ENCODE data around the gene MIER3. TPM values are rescaled to one million over a fixed set of nuclear protein-coding genes. Genes with fewer than 3 reads are reported as not detected.
"Not testable (repeated sequence)": the region's sequence is repeated elsewhere in the genome, so short reads cannot be mapped to it uniquely, and the experiment has no call there.

MIER3 gene
- polyA plus RNA-seq, 4 donors = 7.1 to 35.4 (median 28.6) TPM

DNA sequence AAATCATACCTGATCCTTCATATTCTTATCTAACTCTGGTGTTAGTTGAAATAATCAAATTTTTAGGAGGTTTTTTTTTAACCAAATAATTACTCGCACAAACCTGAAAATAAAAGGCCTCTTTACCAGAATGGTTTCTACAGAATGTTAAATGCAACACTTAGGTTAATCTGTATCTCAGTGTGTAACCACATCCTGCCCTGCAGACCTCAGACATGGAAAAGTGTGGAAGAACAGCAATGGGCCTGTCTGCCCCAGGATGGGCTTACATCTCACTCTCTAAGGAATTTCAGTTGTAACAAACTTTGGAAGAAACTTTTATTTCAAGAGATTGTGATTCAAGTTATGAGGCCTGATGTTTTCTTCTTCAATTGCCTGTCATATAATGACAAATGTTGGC, 32.5 kb upstream of the MIER3 start:
- Histone ChIP-seq H3K4me3 (ENCODE audit: low read depth in 1 of 3, low read length in 3 of 3) (no peak overlapping the region), H3K27ac (ENCODE audit: low read depth in 1 of 3, low read length in 2 of 3) (no peak overlapping the region), H3K4me1 (ENCODE audit: control insufficient read depth in 3 of 3, insufficient read depth in 2 of 3, low read depth in 1 of 3, low read length in 2 of 3) (no peaks in the 10 kb centered on the region), H3K36me3 (ENCODE audit: control insufficient read depth in 3 of 3, insufficient read depth in 2 of 3, low read depth in 1 of 3, low read length in 3 of 3) (no peaks in the 10 kb centered on the region), H3K27me3 (ENCODE audit: control insufficient read depth in 3 of 3, insufficient read depth in 3 of 3, low read length in 3 of 3) (no peaks in the 10 kb centered on the region), H3K9me3 (ENCODE audit: control insufficient read depth in 2 of 2, insufficient read depth in 1 of 2, low read depth in 1 of 2, low read length in 1 of 2) (peaks cover 0 to 2% of the 10 kb centered on the region in 2 donors)
- WGBS, 3 donors = 73 to 88% (median 74%) methylated on average over 1 of the region's 1 CpG
- DNase-seq (no peak), FAIRE-seq (no peak)

- Histone ChIP-seq H3K36me3 (ENCODE audit: control insufficient read depth in 3 of 3, insufficient read depth in 2 of 3, low read depth in 1 of 3, low read length in 3 of 3) (no peaks in the 10 kb centered on the region), H3K4me3 (ENCODE audit: low read depth in 1 of 3, low read length in 3 of 3) (no peak overlapping the region), H3K9me3 (ENCODE audit: control insufficient read depth in 2 of 2, insufficient read depth in 1 of 2, low read depth in 1 of 2, low read length in 1 of 2) (peaks cover 0 to 9% of the 10 kb centered on the region in 2 donors), H3K4me1 (ENCODE audit: control insufficient read depth in 3 of 3, insufficient read depth in 2 of 3, low read depth in 1 of 3, low read length in 2 of 3) (no peaks in the 10 kb centered on the region), H3K27me3 (ENCODE audit: control insufficient read depth in 3 of 3, insufficient read depth in 3 of 3, low read length in 3 of 3) (no peaks in the 10 kb centered on the region), H3K27ac (ENCODE audit: low read depth in 1 of 3, low read length in 2 of 3) (no peak overlapping the region)
- DNase-seq = no peak
- 46 to 64% (median 57%) methylated on average over 1 of the region's 1 CpG for WGBS, 3 donors
- FAIRE-seq = no peak
These were observed 31.9 kb upstream of the MIER3 start for GRCh38 chr5:56983593-56984361.

- Histone ChIP-seq H3K9me3 (ENCODE audit: control insufficient read depth in 2 of 2, insufficient read depth in 1 of 2, low read depth in 1 of 2, low read length in 1 of 2) (peaks cover 0 to 9% of the 10 kb centered on the region in 2 donors), H3K27ac (ENCODE audit: low read depth in 1 of 3, low read length in 2 of 3) (no peak overlapping the region), H3K4me1 (ENCODE audit: control insufficient read depth in 3 of 3, insufficient read depth in 2 of 3, low read depth in 1 of 3, low read length in 2 of 3) (peaks cover 0 to 3% (median 2%) of the 10 kb centered on the region in 3 donors), H3K4me3 (ENCODE audit: low read depth in 1 of 3, low read length in 3 of 3) (no peak overlapping the region), H3K27me3 (ENCODE audit: control insufficient read depth in 3 of 3, insufficient read depth in 3 of 3, low read length in 3 of 3) (no peaks in the 10 kb centered on the region), H3K36me3 (ENCODE audit: control insufficient read depth in 3 of 3, insufficient read depth in 2 of 3, low read depth in 1 of 3, low read length in 3 of 3) (no peaks in the 10 kb centered on the region)
- FAIRE-seq (no peak), DNase-seq (no peak)
- WGBS, 3 donors = 84 to 89% (median 85%) methylated on average over 4 of the region's 4 CpGs
These were observed 29.8 kb upstream of the MIER3 start for GRCh38 chr5:56981548-56982315.

- H3K4me3 ChIP-seq (ENCODE audit: low read depth in 1 of 3, low read length in 3 of 3) = no peak overlapping the region
- no peaks in the 10 kb centered on the region for H3K36me3 ChIP-seq (ENCODE audit: control insufficient read depth in 3 of 3, insufficient read depth in 2 of 3, low read depth in 1 of 3, low read length in 3 of 3)
- no peaks in the 10 kb centered on the region for H3K27me3 ChIP-seq (ENCODE audit: control insufficient read depth in 3 of 3, insufficient read depth in 3 of 3, low read length in 3 of 3)
- 84 to 92% (median 90%) methylated on average over 13 of the region's 13 CpGs for WGBS, 3 donors
- DNase-seq = no peak
- peaks cover 0 to 3% (median 2%) of the 10 kb centered on the region in 3 donors for H3K4me1 ChIP-seq (ENCODE audit: control insufficient read depth in 3 of 3, insufficient read depth in 2 of 3, low read depth in 1 of 3, low read length in 2 of 3)
- FAIRE-seq = no peak
- H3K27ac ChIP-seq (ENCODE audit: low read depth in 1 of 3, low read length in 2 of 3) = no peak overlapping the region
- peaks cover 0 to 9% of the 10 kb centered on the region in 2 donors for H3K9me3 ChIP-seq (ENCODE audit: control insufficient read depth in 2 of 2, insufficient read depth in 1 of 2, low read depth in 1 of 2, low read length in 1 of 2)
These were observed 28.0 kb upstream of the MIER3 start for GRCh38 chr5:56979968-56980367.

DNA sequence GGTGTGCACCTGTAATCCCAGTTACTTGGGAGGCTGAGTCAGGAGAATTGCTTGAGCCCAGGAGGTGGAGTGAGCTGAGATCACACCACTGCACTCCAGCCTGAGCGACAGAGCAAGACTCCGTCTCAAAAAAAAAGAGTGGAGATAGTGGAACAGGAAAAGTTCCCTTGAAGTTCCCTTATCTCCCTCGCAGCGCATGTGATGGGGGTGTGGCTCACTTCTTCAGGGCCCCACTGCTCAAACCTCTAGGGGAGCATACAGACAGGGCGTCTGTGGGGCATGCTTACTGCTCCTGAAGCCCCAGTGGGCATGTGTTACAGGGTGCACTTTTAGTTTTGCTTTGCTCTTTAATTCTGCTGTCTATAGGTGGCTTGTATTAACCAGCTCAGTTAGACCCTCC, 27.6 kb upstream of the MIER3 start:
- H3K4me3 ChIP-seq (ENCODE audit: low read depth in 1 of 3, low read length in 3 of 3); H3K4me1 ChIP-seq (ENCODE audit: control insufficient read depth in 3 of 3, insufficient read depth in 2 of 3, low read depth in 1 of 3, low read length in 2 of 3); FAIRE-seq; H3K36me3 ChIP-seq (ENCODE audit: control insufficient read depth in 3 of 3, insufficient read depth in 2 of 3, low read depth in 1 of 3, low read length in 3 of 3); H3K9me3 ChIP-seq (ENCODE audit: control insufficient read depth in 2 of 2, insufficient read depth in 1 of 2, low read depth in 1 of 2, low read length in 1 of 2); H3K27ac ChIP-seq (ENCODE audit: low read depth in 1 of 3, low read length in 2 of 3); H3K27me3 ChIP-seq (ENCODE audit: control insufficient read depth in 3 of 3, insufficient read depth in 3 of 3, low read length in 3 of 3): not testable (repeated sequence)
- 10 to 68% (median 27%) methylated on average over 5 of the region's 5 CpGs for WGBS, 3 donors
- peak in 1 of 2 donors; percentile 48 for DNase-seq

- Histone ChIP-seq H3K27ac (ENCODE audit: low read depth in 1 of 3, low read length in 2 of 3) (no peak overlapping the region), H3K4me3 (ENCODE audit: low read depth in 1 of 3, low read length in 3 of 3) (no peak overlapping the region), H3K27me3 (ENCODE audit: control insufficient read depth in 3 of 3, insufficient read depth in 3 of 3, low read length in 3 of 3) (no peaks in the 10 kb centered on the region), H3K9me3 (ENCODE audit: control insufficient read depth in 2 of 2, insufficient read depth in 1 of 2, low read depth in 1 of 2, low read length in 1 of 2) (peaks cover 0 to 9% of the 10 kb centered on the region in 2 donors), H3K36me3 (ENCODE audit: control insufficient read depth in 3 of 3, insufficient read depth in 2 of 3, low read depth in 1 of 3, low read length in 3 of 3) (no peaks in the 10 kb centered on the region), H3K4me1 (ENCODE audit: control insufficient read depth in 3 of 3, insufficient read depth in 2 of 3, low read depth in 1 of 3, low read length in 2 of 3) (peaks cover 0 to 3% (median 2%) of the 10 kb centered on the region in 3 donors)
- WGBS, 3 donors = 11 to 39% (median 30%) methylated on average over 2 of the region's 2 CpGs
- DNase-seq = peak in 1 of 2 donors; percentile 38
- no peak for FAIRE-seq
These were observed 25.9 kb upstream of the MIER3 start for GRCh38 chr5:56977822-56978221.

DNA sequence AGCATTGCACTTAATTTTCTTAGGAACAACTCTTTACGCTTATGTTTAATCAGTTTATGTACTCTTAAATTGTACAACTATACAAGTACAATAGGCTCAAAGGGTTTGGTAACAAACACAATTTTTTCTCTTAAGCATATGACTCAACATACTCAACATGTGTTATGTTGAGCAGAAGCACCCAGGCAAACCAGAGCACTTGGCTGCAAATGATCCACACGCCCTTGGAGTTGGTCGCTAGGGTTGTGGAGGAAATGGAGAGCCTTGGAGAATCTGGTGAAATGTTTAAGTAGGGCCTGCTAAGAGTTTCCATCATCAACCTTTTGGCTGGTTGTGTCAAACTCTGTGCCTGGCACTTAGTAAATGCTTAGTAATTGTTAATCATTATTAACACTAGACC, 25.1 kb upstream of the MIER3 start:
- FAIRE-seq (no peak), DNase-seq (no peak)
- WGBS, 3 donors = 91 to 96% (median 94%) methylated on average over 3 of the region's 3 CpGs
- H3K9me3 ChIP-seq (ENCODE audit: control insufficient read depth in 2 of 2, insufficient read depth in 1 of 2, low read depth in 1 of 2, low read length in 1 of 2) = peaks cover 0 to 9% of the 10 kb centered on the region in 2 donors
- no peaks in the 10 kb centered on the region for H3K27me3 ChIP-seq (ENCODE audit: control insufficient read depth in 3 of 3, insufficient read depth in 3 of 3, low read length in 3 of 3)
- peaks cover 0 to 3% (median 2%) of the 10 kb centered on the region in 3 donors for H3K4me1 ChIP-seq (ENCODE audit: control insufficient read depth in 3 of 3, insufficient read depth in 2 of 3, low read depth in 1 of 3, low read length in 2 of 3)
- no peak overlapping the region for H3K4me3 ChIP-seq (ENCODE audit: low read depth in 1 of 3, low read length in 3 of 3)
- no peak overlapping the region for H3K27ac ChIP-seq (ENCODE audit: low read depth in 1 of 3, low read length in 2 of 3)
- no peaks in the 10 kb centered on the region for H3K36me3 ChIP-seq (ENCODE audit: control insufficient read depth in 3 of 3, insufficient read depth in 2 of 3, low read depth in 1 of 3, low read length in 3 of 3)

GRCh38 chr5:56974241-56974640, 22.3 kb upstream of the MIER3 start:
- H3K27ac ChIP-seq (ENCODE audit: low read depth in 1 of 3, low read length in 2 of 3) = no peak overlapping the region
- peaks cover 0 to 3% (median 2%) of the 10 kb centered on the region in 3 donors for H3K4me1 ChIP-seq (ENCODE audit: control insufficient read depth in 3 of 3, insufficient read depth in 2 of 3, low read depth in 1 of 3, low read length in 2 of 3)
- H3K27me3 ChIP-seq (ENCODE audit: control insufficient read depth in 3 of 3, insufficient read depth in 3 of 3, low read length in 3 of 3) = no peaks in the 10 kb centered on the region
- no peaks in the 10 kb centered on the region for H3K36me3 ChIP-seq (ENCODE audit: control insufficient read depth in 3 of 3, insufficient read depth in 2 of 3, low read depth in 1 of 3, low read length in 3 of 3)
- FAIRE-seq (no peak), DNase-seq (no peak)
- peaks cover 0 to 5% of the 10 kb centered on the region in 2 donors for H3K9me3 ChIP-seq (ENCODE audit: control insufficient read depth in 2 of 2, insufficient read depth in 1 of 2, low read depth in 1 of 2, low read length in 1 of 2)
- 80 to 87% (median 81%) methylated on average over 2 of the region's 2 CpGs for WGBS, 3 donors
- H3K4me3 ChIP-seq (ENCODE audit: low read depth in 1 of 3, low read length in 3 of 3) = no peak overlapping the region
